ENCODE results near the gene SASH1.

Gene SASH1

GRCh38 chr6:148443798-148444560 is 101.3 kb downstream of the SASH1 start:
- no peaks in the 10 kb centered on the region for H3K9me3 ChIP-seq
- no peaks in the 10 kb centered on the region for H3K36me3 ChIP-seq
- intact Hi-C loops (cut with DNase I; ENCODE audit: low total_unique reads), result no loop called here
- peak overlapping the region; percentile 51 to 61 for H3K27ac ChIP-seq
- H3K4me3 ChIP-seq, result no peak overlapping the region
- peaks cover 0 to 64% (median 37%) of the 10 kb centered on the region in 4 donors for H3K4me1 ChIP-seq
- no peaks in the 10 kb centered on the region for H3K27me3 ChIP-seq
- no peak for TF ChIP-seq CTCF (IDR thresholded peaks at IDR 0.05)
- peak in 1 of 2 donors; percentile 69 for DNase-seq

DNA sequence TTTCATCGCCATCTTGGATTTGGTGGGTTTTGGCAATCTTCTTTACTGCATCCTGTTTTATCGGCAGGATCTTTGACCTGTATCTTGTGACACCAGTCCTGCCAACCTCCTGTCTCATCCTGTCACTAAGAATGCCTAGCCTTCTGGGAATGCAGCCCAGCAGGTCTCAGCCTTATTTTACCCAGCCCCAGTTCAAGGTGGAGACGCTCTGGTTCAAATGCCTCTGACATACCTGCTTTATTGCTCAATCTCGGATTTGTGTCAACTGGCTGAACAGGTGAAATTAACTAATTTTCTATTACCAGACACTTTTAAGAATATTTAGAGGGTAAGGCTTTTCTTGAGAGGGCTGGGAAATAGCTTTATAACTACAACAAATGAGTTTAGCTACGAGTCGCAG is 102.5 kb downstream of the SASH1 start:
- intact Hi-C loops (cut with DNase I; ENCODE audit: low total_unique reads), result no loop called here
- H3K4me1 ChIP-seq, result peaks cover 0 to 60% (median 37%) of the 10 kb centered on the region in 4 donors
- DNase-seq, result no peak
- H3K27ac ChIP-seq, result peak overlapping the region; percentile 51 to 61
- no peaks in the 10 kb centered on the region for H3K27me3 ChIP-seq
- no peak overlapping the region for H3K4me3 ChIP-seq
- H3K9me3 ChIP-seq, result no peaks in the 10 kb centered on the region
- no peaks in the 10 kb centered on the region for H3K36me3 ChIP-seq
- TF ChIP-seq CTCF (IDR thresholded peaks at IDR 0.05), result no peak

- Histone ChIP-seq H3K36me3 (no peaks in the 10 kb centered on the region), H3K27me3 (no peaks in the 10 kb centered on the region), H3K27ac (peak overlapping the region; percentile 16 to 51), H3K9me3 (no peaks in the 10 kb centered on the region), H3K4me1 (peaks cover 0 to 57% (median 37%) of the 10 kb centered on the region in 4 donors), H3K4me3 (no peak overlapping the region)
- no peak for TF ChIP-seq CTCF (IDR thresholded peaks at IDR 0.05)
- intact Hi-C loops (cut with DNase I; ENCODE audit: low total_unique reads), result no loop called here
- DNase-seq, result no peak
Observed at GRCh38 chr6:148445620-148446019, 103.0 kb downstream of the SASH1 start.

DNA sequence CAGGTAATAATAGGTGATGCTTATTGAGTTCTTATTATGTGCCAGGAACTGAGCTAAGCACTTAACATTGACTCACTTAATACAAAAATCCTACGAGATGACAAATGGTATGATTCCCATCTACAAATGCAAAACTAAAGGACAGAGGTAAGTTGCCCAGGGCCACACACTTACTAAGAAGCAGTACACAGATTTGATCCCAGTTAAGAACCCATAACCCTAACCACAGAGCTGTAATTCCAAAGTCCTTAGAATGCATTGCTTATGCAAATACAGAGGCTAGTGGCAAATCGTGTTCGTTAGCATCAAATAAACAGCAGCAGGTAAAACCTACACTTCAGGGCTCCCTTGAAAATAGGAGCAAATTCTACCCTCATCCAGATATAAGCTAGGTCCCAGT is 104.0 kb downstream of the SASH1 start:
- H3K36me3 ChIP-seq, result no peaks in the 10 kb centered on the region
- peaks cover 0 to 46% (median 28%) of the 10 kb centered on the region in 4 donors for H3K4me1 ChIP-seq
- no peak for DNase-seq
- H3K4me3 ChIP-seq, result no peak overlapping the region
- no peak overlapping the region for H3K27ac ChIP-seq
- H3K9me3 ChIP-seq, result no peaks in the 10 kb centered on the region
- intact Hi-C loops (cut with DNase I; ENCODE audit: low total_unique reads), result no loop called here
- TF ChIP-seq CTCF (IDR thresholded peaks at IDR 0.05), result no peak
- no peaks in the 10 kb centered on the region for H3K27me3 ChIP-seq

DNA sequence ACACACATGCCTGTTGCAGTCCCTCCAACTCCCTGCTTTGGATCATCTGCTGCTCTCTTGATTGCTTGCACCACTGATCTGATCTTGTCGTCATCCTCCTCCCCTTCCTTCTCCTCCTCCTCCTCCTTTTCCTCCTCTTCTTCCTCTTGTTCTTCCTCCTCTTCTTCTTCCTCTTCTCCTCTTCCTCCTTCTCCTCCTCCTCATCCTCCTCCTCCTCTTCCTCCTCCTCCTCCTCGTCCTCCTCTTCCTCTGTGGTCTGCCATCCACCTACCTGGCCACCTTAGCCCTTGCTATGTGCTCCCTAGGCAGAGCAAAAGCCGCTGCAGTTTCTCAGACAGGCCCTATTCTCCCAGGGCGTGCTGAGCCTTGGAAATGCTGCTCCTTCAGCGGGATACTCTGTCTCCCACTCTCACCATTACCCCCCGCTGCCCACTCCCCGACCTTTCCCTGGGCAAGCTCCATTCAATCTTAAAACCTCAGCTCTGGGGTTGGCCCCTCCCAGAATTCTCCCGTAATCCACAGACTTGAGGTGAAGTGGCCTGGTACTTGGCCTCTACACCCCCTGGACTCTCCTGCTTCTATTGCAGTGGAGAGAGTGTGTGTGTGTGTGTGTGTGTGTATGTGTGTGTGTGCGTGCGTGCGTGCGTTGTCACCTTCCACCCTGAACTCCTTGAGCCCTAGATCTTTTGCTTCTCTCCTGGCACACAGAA is 105.0 kb downstream of the SASH1 start:
- Histone ChIP-seq H3K9me3 (no peaks in the 10 kb centered on the region), H3K4me1 (peaks cover 0 to 36% (median 19%) of the 10 kb centered on the region in 4 donors), H3K27ac (no peak overlapping the region), H3K27me3 (no peaks in the 10 kb centered on the region), H3K4me3 (no peak overlapping the region), H3K36me3 (no peaks in the 10 kb centered on the region)
- intact Hi-C loops (cut with DNase I; ENCODE audit: low total_unique reads), result no loop called here
- no peak for TF ChIP-seq CTCF (IDR thresholded peaks at IDR 0.05)
- DNase-seq, result no peak

All from tibial artery (tissue), 4 donors.